Type B pancreatic cell (in vitro differentiated cells): ENCODE data around the gene HOXB7. TPM values are rescaled to one million over a fixed set of nuclear protein-coding genes. Genes with fewer than 3 reads are reported as not detected.

Source experiments
- DNase-seq: peaks from one replicate; pipeline ENCODE4 v3.0.0; 2021; ENCODE audit warnings: mixed read lengths; ENCODE audit not compliant: unreplicated experiment; ENCODE audit errors: extremely low spot score
- H3K27ac Mint-ChIP-seq: 2 replicates; pipeline ENCODE4 v1.8.0; 2021; ENCODE audit warnings: mild to moderate bottlenecking, mixed read lengths
- H3K27me3 Mint-ChIP-seq: 2 replicates; pipeline ENCODE4 v1.8.0; 2021; ENCODE audit warnings: mixed read lengths
- H3K36me3 Mint-ChIP-seq: 2 replicates; pipeline ENCODE4 v1.8.0; 2021; ENCODE audit warnings: mixed read lengths
- H3K4me1 Mint-ChIP-seq: one replicate; pipeline ENCODE4 v1.8.0; 2021; ENCODE audit warnings: mixed read lengths; ENCODE audit not compliant: unreplicated experiment
- H3K4me3 Mint-ChIP-seq: 2 replicates; pipeline ENCODE4 v1.8.0; 2021; ENCODE audit warnings: mild to moderate bottlenecking, mixed read lengths
- H3K9me3 Mint-ChIP-seq: 2 replicates; pipeline ENCODE4 v1.8.0; 2021; ENCODE audit warnings: mixed read lengths
- total RNA-seq: library from RNA; stranded (reverse); gene quantifications from 2 replicates; pipeline ENCODE4 v1.2.1, GENCODE V29; 2021; ENCODE audit warnings: low replicate concordance
- TF ChIP-seq, protein P1 (sequence below): fragments of 200-600 bp; sonication (generic); conservative IDR thresholded peaks from 2 replicates; pipeline ENCODE4 v1.5.0; 2021; ENCODE audit warnings: antibody characterized with exemption, mild to moderate bottlenecking

Gene HOXB7
- total RNA-seq, 1 donor from 2014 or later, result 9.8 TPM

DNA sequence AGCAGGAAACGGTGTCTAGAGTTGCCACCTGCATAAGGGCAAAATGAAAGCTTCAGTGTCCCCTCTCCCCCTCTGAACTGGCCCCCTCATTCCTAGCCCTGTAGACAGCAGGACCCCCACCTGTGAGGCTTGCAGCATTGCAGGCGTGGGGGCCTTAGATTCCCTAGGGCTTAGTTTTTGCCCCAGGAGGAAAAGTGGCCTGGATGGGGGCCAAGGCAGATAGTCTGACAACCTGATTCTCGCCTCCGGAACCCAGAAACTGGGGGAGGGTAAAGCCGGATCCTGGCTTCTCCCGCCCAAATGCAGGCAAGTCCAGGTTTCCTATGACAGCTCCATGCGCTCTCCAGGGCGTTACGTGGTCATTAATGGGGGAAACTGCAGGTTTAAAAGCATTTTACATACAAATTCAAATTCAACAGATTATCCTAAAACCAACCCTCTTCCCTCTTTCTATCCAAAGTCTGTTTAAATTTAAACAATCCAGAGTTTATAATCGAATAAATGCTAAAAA lies 5.4 kb downstream of the HOXB7 start:
- TF ChIP-seq, protein P1, sequence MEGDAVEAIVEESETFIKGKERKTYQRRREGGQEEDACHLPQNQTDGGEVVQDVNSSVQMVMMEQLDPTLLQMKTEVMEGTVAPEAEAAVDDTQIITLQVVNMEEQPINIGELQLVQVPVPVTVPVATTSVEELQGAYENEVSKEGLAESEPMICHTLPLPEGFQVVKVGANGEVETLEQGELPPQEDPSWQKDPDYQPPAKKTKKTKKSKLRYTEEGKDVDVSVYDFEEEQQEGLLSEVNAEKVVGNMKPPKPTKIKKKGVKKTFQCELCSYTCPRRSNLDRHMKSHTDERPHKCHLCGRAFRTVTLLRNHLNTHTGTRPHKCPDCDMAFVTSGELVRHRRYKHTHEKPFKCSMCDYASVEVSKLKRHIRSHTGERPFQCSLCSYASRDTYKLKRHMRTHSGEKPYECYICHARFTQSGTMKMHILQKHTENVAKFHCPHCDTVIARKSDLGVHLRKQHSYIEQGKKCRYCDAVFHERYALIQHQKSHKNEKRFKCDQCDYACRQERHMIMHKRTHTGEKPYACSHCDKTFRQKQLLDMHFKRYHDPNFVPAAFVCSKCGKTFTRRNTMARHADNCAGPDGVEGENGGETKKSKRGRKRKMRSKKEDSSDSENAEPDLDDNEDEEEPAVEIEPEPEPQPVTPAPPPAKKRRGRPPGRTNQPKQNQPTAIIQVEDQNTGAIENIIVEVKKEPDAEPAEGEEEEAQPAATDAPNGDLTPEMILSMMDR, result no peak
- peaks cover 21% of the 10 kb centered on the region for H3K36me3 Mint-ChIP-seq
- peaks cover 94% of the 10 kb centered on the region for H3K27me3 Mint-ChIP-seq
- H3K4me1 Mint-ChIP-seq, result peaks cover 9% of the 10 kb centered on the region
- no peaks in the 10 kb centered on the region for H3K9me3 Mint-ChIP-seq
- H3K4me3 Mint-ChIP-seq, result no peak overlapping the region
- H3K27ac Mint-ChIP-seq, result no peak overlapping the region
- no peak for DNase-seq

DNA sequence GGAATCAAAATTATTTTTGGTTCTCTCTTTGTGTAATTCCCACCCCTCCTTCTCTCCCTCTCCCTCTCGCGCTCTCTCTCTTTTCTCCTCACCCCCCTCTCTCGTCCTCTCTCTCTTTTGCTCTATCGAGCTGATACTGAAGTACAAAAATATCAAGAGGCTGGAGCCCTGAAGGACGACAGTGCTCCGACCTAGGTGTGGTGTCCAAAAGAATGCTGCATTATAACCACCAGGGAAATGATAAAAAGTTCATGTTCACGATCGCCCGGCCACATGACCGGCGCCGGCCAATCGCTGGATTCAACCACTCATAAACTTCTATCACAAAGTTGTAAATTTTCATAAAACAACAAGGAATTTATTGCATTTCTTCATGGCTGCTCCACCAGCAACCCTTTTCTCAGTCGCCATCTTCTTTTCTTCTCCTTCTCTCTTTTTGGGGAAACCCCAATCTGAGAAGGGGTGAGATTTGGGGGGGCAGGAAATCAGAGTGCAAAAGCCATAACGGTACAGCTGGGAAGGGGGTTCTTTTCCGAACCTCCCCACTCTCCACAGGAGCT lies 6.0 kb downstream of the HOXB7 start, which contains the start of gene HOXB6:
Gene HOXB6 (minus strand): TSS at position 217 of the 560 bp plus-strand sequence. CDS start 6,836 bp downstream, outside the sequence.
- peaks cover 99% of the 10 kb centered on the region for H3K27me3 Mint-ChIP-seq
- H3K9me3 Mint-ChIP-seq, result no peaks in the 10 kb centered on the region
- no peak for DNase-seq
- TF ChIP-seq, protein P1, result no peak
- H3K36me3 Mint-ChIP-seq, result peaks cover 22% of the 10 kb centered on the region
- peaks cover 15% of the 10 kb centered on the region for H3K4me1 Mint-ChIP-seq
- H3K27ac Mint-ChIP-seq, result peak within 1 kb of the TSS; percentile 66
- peak within 1 kb of the TSS; percentile 84 for H3K4me3 Mint-ChIP-seq

DNA sequence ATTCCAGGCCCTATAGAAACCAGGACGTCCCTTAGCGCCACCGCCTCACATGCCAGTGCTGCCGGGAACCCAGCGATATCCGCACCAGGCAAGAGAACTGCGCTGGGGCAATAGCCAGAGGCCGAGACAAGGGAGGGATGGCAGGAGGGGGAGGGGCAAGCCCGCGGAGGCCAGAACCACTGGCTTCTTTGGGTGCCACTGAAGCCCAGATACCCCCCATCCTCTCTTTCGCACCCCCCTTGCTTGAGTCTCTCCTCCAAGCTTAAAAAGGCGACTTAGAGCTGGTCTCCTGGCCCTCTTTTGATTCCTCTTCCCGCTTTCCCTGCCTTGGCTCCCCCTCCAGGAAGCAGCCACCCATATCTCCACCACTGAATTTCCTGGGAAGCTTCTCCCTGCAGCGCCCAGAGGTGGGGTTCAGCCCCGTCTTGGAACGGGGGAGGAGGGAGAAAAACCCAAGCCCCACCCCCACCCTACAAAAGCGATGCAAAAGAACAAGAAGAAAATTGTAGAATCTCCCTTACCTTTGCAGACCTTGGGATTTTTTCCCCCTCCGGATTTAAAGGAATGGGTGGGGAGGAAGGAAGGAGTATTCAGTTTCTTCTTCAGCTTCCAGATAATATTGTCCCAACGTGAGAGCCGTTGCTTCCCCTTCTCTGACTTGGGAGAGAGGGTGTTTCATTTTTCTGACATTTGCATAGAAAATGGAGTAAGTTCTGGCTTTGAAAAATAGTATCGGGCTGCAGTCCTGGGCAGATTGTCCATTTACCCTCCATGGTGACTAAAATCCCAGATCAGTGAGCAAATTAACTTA lies 6.7 kb downstream of the HOXB7 start:
- Mint-ChIP-seq H3K4me3 (peak overlapping the region; percentile 84), H3K27ac (peak overlapping the region; percentile 66), H3K36me3 (peaks cover 26% of the 10 kb centered on the region), H3K27me3 (peaks cover 99% of the 10 kb centered on the region), H3K9me3 (no peaks in the 10 kb centered on the region), H3K4me1 (peaks cover 14% of the 10 kb centered on the region)
- no peak for DNase-seq
- TF ChIP-seq, protein P1, result no peak

DNA sequence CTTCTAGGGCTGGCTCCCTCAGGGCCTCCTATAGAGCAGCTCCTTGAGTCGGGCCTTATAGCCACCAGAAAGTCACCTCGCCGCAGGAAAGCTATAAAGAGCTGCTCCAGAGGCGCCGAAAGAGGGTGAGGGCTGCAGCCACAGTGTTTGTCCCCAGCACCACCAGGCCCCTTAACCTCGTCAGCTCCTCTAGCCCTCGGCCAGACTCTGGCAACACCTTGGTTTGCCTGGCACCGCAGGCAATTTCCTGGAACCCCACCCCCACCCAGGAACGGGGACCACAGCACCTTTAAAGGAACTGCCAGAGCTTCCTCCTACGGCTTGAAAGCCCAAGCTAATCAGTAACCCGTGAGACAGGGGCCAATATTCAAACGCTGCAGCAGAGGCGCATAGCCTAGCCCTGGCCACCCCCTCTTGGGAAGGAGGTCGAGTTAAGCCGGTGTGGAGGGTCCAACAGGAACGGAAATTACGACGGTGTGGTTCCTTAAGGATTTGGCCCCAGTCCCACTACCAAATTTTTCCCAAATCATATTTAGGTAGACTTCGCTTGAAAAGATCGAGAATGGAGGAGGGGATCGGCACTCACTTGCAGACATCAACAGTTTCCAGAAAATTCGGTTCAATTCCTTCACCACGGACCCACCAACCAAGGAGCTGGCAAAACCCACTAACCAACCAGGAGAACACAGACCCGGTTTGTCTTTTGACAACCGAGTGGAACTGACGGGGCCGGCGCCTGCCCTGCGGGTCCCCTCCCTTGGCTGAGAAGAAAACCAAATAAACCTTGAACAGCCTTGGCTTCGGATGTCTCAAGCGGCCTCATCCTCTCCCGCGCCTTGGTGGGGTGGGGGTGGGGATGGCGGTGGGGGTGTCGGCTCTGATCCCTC lies 9.0 kb downstream of the HOXB7 start:
- H3K4me3 Mint-ChIP-seq, result peak overlapping the region; percentile 84
- no peak overlapping the region for H3K27ac Mint-ChIP-seq
- H3K9me3 Mint-ChIP-seq, result no peaks in the 10 kb centered on the region
- H3K4me1 Mint-ChIP-seq, result peaks cover 26% of the 10 kb centered on the region
- DNase-seq, result no peak
- TF ChIP-seq, protein P1, result no peak
- H3K27me3 Mint-ChIP-seq, result peaks cover 100% of the 10 kb centered on the region
- H3K36me3 Mint-ChIP-seq, result peaks cover 21% of the 10 kb centered on the region

DNA sequence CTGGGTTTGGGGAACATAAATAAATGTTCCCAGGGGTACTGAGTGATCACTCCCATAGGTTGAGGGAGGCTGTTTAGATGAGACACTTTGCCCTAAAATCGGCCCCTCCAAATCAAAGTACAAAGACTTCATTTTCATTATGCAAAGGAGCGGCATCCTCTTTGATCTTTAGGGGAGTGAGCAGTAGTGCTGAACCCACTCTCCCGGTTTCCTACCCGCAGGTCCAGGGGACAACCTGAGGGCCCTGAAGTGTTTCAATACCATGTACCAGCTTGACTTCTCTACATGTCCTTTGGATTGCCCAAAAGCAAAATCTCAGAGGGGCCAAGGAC lies 9.6 kb downstream of the HOXB7 start:
- Mint-ChIP-seq H3K27me3 (peaks cover 100% of the 10 kb centered on the region), H3K27ac (no peak overlapping the region), H3K36me3 (peaks cover 19% of the 10 kb centered on the region), H3K4me3 (peak overlapping the region; percentile 19), H3K9me3 (no peaks in the 10 kb centered on the region), H3K4me1 (peaks cover 30% of the 10 kb centered on the region)
- TF ChIP-seq, protein P1, result no peak
- DNase-seq, result no peak
